Activated gamma-delta T cell treated with anti-CD3 and anti-CD28 coated beads, Interleukin-2, amount 50 U/mL, for 16 hours (primary cell): ENCODE data around the gene SPATA2.
"Not testable (repeated sequence)": the region's sequence is repeated elsewhere in the genome, so short reads cannot be mapped to it uniquely, and the experiment has no call there.

Source experiments
- DNase-seq: peaks from one replicate; pipeline ENCODE4 v3.0.0-alpha.2; 2020; ENCODE audit warnings: low read depth

Gene SPATA2

DNA sequence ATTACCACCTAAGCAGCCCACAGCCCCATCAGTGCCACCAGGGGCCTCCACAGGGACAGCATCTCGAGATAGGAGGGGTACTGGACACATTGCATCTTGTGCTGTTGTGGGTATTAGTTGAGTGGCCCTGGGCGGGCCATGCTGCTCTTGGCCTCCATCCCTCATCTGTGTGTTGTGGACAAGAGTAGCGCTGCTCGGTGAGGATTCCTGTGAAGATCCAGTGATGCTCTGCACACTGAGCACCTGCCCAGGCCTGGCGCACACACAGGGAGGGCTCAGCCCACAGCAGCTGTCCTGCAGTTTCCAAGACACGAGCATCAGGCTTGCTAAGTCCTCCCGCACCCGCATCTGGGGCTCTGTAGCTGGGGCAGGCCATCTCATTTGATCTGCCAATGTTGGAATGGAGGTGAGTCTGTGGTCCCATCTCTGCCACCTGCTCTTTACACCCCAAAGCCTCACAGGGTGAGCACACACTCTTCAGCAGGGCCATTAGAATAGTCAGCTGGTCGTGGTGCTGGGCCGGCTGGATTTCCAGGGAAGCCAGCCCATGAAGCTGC is 32.0 kb downstream of the SPATA2 start:
- no peak for DNase-seq

DNA sequence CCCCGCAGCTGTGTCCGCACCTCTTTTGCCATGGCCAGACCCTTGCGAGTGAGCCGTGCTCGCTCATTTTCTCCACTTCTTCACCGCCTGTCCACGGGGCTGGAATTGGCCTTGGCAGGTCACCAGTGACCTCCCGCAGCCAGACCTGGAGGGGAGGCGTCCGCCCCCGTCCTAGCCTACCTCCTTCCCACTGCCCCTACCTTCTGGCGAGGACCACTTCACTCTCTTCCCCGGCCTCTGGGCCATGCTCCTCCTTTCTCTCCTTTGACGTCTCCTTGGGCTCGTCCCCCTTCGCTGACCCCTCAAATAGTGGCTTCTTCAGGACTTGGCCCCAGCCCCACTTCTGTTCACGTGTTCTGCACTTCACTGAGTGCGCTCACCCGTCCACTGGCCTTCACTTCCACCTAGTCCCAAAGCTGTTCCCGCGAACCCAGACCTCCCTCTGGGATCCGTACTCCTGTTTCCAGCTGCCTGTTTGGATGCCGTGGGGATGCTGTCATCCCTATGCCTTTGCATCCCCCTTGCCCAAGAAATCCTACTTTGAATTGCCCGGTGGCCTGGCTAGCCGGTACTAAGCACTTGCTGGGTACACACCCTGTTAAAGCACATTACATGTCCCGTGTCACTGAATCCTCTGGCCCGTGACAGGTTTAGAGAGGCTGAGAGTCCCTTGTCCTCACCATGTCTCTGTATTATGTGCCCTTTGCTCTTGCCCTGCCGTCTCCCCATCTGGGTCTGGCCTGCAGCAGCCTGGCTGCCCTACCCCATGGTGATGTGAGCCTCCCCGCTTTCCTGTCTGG is 33.0 kb downstream of the SPATA2 start:
- no peak for DNase-seq

- no peak for DNase-seq
Measured at GRCh38 chr20:49880724-49881445, 34.4 kb downstream of the SPATA2 start.

GRCh38 chr20:49880177-49880576 is 35.2 kb downstream of the SPATA2 start:
- DNase-seq: no peak

- no peak for DNase-seq
Measured at GRCh38 chr20:49878977-49879376, 36.4 kb downstream of the SPATA2 start.

DNA sequence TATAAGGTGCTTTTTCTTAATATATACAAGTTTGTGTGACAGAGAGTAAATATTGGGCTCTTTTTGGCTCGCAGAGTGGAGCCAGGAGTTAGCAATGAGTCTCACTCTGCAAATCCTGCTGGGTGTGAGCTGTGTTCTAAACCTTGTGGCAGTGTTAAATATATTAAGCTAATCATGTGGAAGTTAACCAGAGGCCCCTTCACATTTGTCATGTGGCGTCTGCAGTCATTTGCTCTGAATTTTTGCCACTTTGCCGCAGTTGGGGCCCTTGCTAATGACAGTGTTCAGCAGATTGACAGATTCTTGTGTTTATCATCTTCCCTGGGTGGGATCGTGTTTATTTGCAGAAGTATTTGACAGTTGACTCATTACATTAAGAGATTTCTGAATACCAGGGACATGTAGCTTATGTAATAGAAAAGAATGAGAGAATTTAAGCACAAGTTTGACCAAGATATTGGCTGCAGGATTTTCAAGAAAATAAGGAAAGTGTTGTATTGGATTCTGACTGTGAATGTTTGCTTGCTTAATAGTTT is 37.9 kb downstream of the SPATA2 start:
- DNase-seq: no peak

DNA sequence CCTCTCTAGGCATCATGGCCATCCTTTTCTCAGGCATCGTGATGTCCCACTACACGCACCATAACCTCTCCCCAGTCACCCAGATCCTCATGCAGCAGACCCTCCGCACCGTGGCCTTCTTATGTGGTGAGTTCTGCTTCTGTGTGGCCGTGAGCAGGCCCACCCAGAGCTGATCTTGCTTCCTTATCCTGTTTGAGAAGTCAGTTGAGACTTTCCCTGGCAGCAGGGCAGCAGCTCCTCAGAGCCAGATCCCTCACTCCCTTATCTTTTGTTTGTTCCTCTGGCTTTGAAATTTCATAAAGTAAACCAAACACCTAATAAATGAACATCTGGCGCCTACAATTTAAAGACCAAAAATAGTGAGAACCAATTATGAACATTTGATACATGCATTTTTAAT is 40.6 kb downstream of the SPATA2 start:
- no peak for DNase-seq

DNA sequence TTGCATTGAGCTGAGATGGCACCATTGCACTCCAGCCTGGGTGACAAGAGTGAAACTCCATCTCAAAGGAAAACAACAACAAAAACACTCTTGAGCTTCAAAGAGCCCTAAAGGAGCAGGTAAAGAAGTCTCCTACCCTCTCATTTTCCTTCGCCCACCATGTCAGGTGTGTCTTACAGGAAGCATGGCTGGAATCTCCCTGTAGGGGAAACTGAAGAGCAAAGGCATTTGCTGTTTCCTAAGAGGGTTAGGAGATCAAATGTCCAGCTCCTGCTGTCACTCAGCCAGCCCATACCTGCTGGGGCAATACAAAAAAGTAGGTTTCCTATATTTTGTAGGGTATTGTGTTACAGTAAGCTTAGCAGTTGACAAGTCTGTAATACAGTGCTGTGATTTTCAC is 43.3 kb downstream of the SPATA2 start:
- no peak for DNase-seq

DNA sequence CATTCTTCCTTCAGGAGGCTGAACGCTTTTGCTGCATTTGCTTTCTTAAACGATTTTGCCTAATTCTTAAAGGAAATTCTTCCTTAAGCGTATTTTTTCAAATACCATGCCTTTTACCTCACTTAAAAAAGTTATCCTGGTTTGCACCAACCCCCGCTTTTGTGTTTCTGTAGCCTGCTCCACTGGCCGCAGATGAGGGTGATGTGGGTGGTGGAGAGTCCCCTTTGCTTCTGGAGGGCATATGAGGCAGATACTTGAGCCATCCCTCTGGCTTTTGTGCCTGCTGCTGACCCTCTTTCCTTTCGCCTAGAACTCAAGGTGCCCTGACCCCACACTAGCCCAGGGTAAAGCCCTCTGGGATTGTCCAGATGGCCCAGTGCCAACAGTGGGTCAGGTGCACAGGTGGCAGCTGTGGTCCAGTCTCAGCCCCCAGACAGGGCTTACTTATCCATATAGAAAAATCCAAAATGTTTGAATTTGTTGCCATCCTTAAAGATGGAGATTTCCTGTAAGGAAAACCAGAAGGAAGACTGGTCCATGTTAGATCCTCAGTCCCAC is 43.9 kb downstream of the SPATA2 start:
- DNase-seq: no peak

DNA sequence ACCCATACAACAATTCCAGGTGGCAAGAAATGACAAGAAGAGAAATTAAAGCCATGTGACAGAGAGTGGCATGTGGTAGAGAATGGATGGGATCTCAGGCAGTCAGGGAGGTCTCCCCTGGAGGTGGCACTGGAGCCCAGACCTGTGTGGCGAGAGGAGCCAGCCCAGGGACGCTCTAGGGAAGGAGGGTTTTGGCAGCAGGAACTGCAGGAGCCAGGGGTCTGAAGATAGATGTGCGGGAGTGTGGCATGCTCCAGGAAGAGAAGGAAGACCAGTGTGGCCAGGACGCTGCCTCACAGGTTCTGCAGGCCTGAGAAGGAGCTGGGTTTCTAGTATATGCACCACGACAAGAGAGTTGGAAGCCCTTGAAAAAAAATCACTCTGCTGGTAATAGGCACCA is 45.1 kb downstream of the SPATA2 start:
- no peak for DNase-seq

DNA sequence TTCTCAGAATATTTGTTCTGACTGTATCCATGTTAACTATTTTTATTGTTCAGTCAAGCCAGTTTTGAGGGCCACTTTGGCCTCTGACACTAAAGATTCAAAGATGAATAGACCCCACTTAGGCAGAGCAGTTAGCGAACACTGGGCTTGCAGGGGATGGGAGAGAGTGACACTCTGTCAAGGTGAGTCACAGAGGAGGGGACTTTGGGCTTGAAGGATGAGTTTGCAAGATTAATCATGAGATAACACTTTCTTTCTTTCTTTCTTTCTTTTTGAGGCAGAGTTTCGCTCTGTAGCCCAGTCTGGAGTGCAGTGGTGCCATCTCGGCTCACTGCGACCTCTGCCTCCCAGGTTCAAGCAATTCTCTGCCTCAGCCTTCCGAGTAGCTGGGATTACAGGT is 46.4 kb downstream of the SPATA2 start:
- DNase-seq: no peak

- no peak for DNase-seq
Measured at GRCh38 chr20:49868538-49868937, 46.8 kb downstream of the SPATA2 start.

DNA sequence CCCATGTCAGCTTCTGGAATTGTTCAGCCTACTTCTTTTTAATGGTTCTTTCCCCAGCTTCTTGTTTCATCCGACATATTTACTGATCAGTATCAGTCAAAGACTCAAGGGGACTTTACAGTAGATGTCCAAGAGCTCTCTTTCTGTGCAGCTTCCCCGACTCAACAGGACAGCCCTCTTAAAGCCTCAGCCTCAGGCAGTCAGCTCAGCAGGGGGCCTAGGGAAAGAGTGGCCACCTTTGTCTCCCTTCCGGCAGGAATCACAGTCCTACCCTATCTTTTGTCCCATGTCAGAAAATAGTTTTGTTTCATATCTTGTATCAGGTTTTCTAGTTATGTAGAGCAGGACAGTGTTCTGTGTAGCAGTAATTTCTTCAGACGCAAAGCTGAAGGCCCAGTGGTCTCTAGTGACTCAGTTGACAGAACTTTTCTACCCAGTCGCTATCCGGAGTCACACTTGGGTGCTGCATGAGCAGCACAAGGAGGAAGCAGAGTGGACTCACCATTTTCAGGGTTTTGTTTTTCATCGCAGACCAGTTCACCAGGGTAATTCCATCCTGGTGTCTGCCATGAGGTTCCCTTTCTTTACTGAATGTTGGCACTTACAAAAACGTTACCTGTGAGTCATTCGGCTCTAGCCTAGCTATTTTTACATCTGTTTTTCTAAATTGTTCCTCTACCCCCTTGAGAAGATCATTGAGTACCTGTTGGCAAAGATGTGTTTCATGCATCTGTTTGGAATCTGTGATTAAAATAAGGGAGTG is 47.7 kb downstream of the SPATA2 start:
- no peak for DNase-seq

DNA sequence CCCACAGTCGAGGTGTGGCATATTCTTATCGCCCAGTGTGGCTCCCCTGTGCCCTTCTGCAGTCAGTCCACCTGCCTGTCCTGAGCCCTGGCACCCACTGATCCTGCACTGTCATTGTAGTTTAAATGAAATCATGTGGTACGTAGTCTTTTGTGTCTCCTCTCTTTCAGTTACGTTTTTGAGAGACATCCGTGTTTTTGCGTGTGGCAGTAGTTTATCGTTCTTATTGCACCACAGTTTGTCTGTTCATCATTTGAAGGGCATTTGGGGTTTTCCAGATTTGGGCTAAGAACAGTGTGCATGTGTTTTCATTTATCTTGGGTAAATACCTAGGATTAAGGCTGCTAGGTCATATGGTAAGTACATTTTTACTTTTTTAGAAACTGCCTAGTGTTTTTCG is 49.3 kb downstream of the SPATA2 start:
- DNase-seq: no peak

DNA sequence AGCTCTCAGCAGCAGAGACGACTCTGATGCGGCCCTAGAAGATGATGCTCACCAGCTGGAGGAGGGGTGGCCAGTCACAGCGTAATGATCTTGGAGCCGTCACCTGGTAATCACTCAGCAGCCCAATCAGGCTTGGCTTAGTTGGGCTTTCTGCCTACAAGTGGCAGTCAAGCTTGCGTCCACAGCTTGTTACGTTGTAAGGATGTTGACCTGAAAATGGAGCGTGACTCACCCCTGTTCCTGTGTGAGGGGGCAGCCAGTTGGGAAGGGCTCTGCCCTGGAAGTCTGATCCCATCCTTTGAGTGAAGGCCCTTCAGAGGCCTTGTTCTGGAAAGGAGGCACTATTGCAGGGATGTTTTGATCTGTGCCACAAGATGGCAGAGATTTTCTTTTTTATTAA is 49.8 kb downstream of the SPATA2 start:
- DNase-seq: no peak

DNA sequence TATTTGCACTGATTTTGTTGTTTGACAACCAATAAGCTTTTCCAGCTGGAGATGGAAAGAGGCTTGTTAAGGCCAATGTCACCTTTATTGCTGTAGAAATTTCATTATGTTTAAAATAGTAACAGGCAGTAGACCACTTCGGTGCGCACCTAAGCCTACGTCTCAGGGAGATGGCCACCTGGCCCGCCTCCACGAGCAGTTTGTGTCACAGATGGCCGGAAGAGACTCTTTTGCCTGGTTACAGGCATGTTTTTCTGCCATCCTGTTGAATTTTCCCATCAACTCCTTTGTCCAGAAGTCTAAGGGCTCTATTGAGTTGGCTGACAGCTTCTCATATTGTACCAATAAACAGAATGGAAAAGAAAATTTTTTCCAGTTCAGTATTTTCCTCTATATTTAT is 51.7 kb downstream of the SPATA2 start:
- DNase-seq: no peak

GRCh38 chr20:49862607-49863200 is 52.6 kb downstream of the SPATA2 start:
- no peak for DNase-seq

DNA sequence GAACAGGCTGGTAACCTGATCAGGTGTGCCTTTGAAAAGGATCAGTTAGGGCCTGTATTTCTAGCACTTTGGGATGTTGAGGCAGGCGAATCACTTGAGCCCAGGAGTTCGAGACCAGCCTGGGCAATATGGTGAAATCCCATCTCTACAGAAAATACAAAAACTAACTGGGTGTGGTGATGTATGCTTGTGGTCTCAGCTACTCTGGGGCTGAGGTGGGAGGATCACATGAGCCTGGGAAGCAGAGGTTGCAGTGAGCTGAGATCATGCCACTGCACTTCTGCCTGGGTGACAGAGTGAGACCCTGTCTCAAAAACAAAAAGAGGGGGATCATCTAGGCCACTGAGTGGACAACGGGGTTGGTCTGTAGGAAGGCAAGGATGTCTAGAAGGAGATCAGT is 54.1 kb downstream of the SPATA2 start:
- DNase-seq: not testable (repeated sequence)

- no peak for DNase-seq
Measured at GRCh38 chr20:49859807-49860206, 55.5 kb downstream of the SPATA2 start.

DNA sequence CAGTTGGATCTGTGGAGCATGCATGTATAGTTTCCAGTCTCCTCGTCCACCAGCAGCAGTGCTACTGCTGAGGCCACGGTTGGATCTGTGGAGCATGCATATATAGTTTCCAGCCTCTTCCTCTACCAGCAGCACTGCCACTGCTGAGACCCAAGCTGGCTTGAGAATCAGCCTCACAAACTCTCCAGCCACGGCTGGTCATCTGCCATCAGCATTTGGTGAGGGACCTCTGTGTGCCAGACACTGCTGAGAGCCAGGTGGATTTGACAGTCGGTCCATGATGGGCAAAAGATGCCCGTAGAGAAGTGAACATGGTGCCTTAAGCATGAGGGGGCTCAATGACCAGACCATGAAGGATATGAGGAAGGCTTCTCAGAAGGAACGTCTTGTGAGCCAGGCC is 56.3 kb downstream of the SPATA2 start:
- no peak for DNase-seq

DNA sequence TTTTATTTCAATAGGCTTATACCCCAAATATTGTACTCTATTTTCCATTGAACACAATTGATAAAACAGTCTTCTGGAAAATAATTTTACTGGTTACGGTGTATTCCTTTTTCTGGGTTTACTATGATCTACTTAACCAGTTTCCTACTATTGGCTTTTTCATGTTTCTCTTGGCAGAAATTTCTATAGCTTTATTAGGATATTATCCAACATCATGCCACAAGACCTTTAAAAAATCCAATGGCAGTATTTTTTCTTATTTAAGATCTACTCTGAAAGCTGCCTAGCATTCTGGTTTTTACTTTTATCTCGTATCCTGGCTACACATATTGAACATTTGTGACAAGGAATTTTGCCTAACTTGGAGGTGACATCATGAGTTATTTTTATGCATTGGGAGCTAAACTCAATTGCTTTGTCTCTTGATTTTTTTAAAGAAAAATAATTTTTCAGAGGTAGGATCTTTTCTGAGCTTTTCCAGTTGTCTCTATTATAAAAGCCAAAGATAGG is 57.2 kb downstream of the SPATA2 start:
- DNase-seq: no peak
